Sigmoid colon (tissue), 7 donors: ENCODE data around the gene ZSCAN4. TPM values are rescaled to one million over a fixed set of nuclear protein-coding genes. Genes with fewer than 3 reads are reported as not detected.

Source experiments
- DNase-seq: peaks from one replicate; pipeline ENCODE4 v3.0.0-alpha.2; 2019
- H3K27ac ChIP-seq, 4 donors: fragments of 200-600 bp; sonication (generic); one replicate each; pipeline ENCODE4 v1.5.1; 2016 to 2019; ENCODE audit warnings: mild to moderate bottlenecking in 1 of 4
- H3K27me3 ChIP-seq, 3 donors: fragments of 200-600 bp; sonication (generic); one replicate each; pipeline ENCODE4 v1.5.1; 2019; ENCODE audit warnings: mild to moderate bottlenecking in 1 of 3
- H3K36me3 ChIP-seq, 4 donors: fragments of 200-600 bp; sonication (generic); one replicate each; pipeline ENCODE4 v1.5.1; 2016 to 2019
- H3K4me1 ChIP-seq, 4 donors: fragments of 200-600 bp; sonication (generic); one replicate each; pipeline ENCODE4 v1.5.1; 2017 to 2019
- H3K4me3 ChIP-seq, 4 donors: fragments of 200-600 bp; sonication (generic); one replicate each; pipeline ENCODE4 v1.5.1; 2017 to 2019; ENCODE audit warnings: mild to moderate bottlenecking in 2 of 4, moderate library complexity in 1 of 4
- H3K9me3 ChIP-seq, 4 donors: fragments of 200-600 bp in 3 of 4; sonication (generic) in 3 of 4; one replicate each; pipeline versions ENCODE4 v1.5.1 to v1.6.1; 2013 to 2019
- CTCF ChIP-seq, 4 experiments: fragments of 450-650 bp in 3 of 4; fragments of 200-600 bp in 1 of 4; IDR thresholded peaks; one replicate each; pipeline ENCODE4 v1.5.1; 2016 to 2019; ENCODE audit warnings: antibody characterized with exemption in 4 of 4, mild to moderate bottlenecking in 3 of 4, moderate library complexity in 2 of 4
- EP300 ChIP-seq, 4 donors: sonication (generic); formaldehyde crosslinking; IDR thresholded peaks; one replicate each; pipeline ENCODE4 v1.6.1; 2017; ENCODE audit warnings: antibody characterized with exemption in 4 of 4
- POLR2A ChIP-seq, 2 donors: fragments of 450-650 bp; IDR thresholded peaks; one replicate each; pipeline ENCODE4 v1.6.1; 2016; ENCODE audit warnings: antibody characterized with exemption in 2 of 2, mild to moderate bottlenecking in 2 of 2, moderate library complexity in 2 of 2
- POLR2AphosphoS5 ChIP-seq, 4 donors: sonication (generic); formaldehyde crosslinking; IDR thresholded peaks; one replicate each; pipeline ENCODE4 v1.6.1; 2017; ENCODE audit warnings: antibody characterized with exemption in 4 of 4
- WGBS, 2 donors: extraction: QIAGEN DNeasy Blood & Tissue Kit; methylation state at CpG; one replicate each; pipeline ENCODE4 v1.1.7; 2013; 5-methylcytosine and 5-hydroxymethylcytosine counted together
- intact Hi-C: fragments of 100-400 bp; cut with DNase I; formaldehyde crosslinking; loops from one replicate; pipeline ENCODE4 v1.15.1; 2023
- polyA plus RNA-seq, 3 donors: library from polyadenylated mRNA; stranded (reverse); fragments of 200-250 nt; gene quantifications; one replicate each; pipeline ENCODE4 v1.2.3, GENCODE V29; 2013
- total RNA-seq, 4 donors: library from RNA; depleted of rRNA; stranded (reverse); fragments of >200 nt; gene quantifications; one replicate each; pipeline ENCODE4 v1.1.0, GENCODE V29; 2016
- donor health status: healthy with polysubstance abuse.
- donor health status: Bipolar disorder and iron deficiency.
- donor health status: healthy.

The ZSCAN4 gene
- total and polyA plus RNA-seq, 7 donors: 0.36 TPM; not detected in 6

- H3K4me3 ChIP-seq: no peak overlapping the region
- H3K36me3 ChIP-seq: peaks cover 0 to 3% (median 0%) of the 10 kb centered on the region in 4 donors
- no peak overlapping the region for H3K27ac ChIP-seq
- intact Hi-C loops: no loop called here
- no peaks in the 10 kb centered on the region for H3K27me3 ChIP-seq
- H3K4me1 ChIP-seq: no peaks in the 10 kb centered on the region
- WGBS, 2 donors: 74 to 79% methylated on average over 6 of the region's 6 CpGs
- no peak for DNase-seq
- peaks cover 0 to 15% (median under 1%) of the 10 kb centered on the region in 4 donors for H3K9me3 ChIP-seq
- TF ChIP-seq POLR2AphosphoS5 (IDR thresholded peaks at IDR 0.05): no peak
- TF ChIP-seq CTCF (IDR thresholded peaks at IDR 0.05): no peak
- no peak for TF ChIP-seq POLR2A (IDR thresholded peaks at IDR 0.05)
- no peak for TF ChIP-seq EP300 (IDR thresholded peaks at IDR 0.05)
Measured at GRCh38 chr19:57648331-57649003, 20.3 kb upstream of the ZSCAN4 start.

GRCh38 chr19:57651654-57651996 lies 17.1 kb upstream of the ZSCAN4 start:
- WGBS, 2 donors: 47 to 52% methylated on average over 6 of the region's 6 CpGs
- Histone ChIP-seq H3K9me3 (peaks cover 0 to 13% (median 0%) of the 10 kb centered on the region in 4 donors), H3K4me1 (no peaks in the 10 kb centered on the region), H3K4me3 (no peak overlapping the region), H3K27ac (no peak overlapping the region), H3K27me3 (no peaks in the 10 kb centered on the region), H3K36me3 (no peaks in the 10 kb centered on the region)
- no peak for DNase-seq
- intact Hi-C loops: no loop called here
- TF ChIP-seq POLR2AphosphoS5 (IDR thresholded peaks at IDR 0.05): no peak
- no peak for TF ChIP-seq EP300 (IDR thresholded peaks at IDR 0.05)

GRCh38 chr19:57653689-57654088 lies 15.0 kb upstream of the ZSCAN4 start:
- intact Hi-C loops: no loop called here
- H3K9me3 ChIP-seq: peaks cover 0 to 10% (median 0%) of the 10 kb centered on the region in 4 donors
- H3K36me3 ChIP-seq: no peaks in the 10 kb centered on the region
- WGBS, 2 donors: 90 to 92% methylated on average over 2 of the region's 2 CpGs
- no peak for DNase-seq
- TF ChIP-seq CTCF (IDR thresholded peaks at IDR 0.05) (no peak), POLR2A (IDR thresholded peaks at IDR 0.05) (no peak), POLR2AphosphoS5 (IDR thresholded peaks at IDR 0.05) (no peak), EP300 (IDR thresholded peaks at IDR 0.05) (no peak)
- H3K27me3 ChIP-seq: no peaks in the 10 kb centered on the region
- H3K27ac ChIP-seq: no peak overlapping the region
- H3K4me3 ChIP-seq: no peak overlapping the region
- no peaks in the 10 kb centered on the region for H3K4me1 ChIP-seq

GRCh38 chr19:57655443-57655842 lies 13.3 kb upstream of the ZSCAN4 start:
- intact Hi-C loops: no loop called here
- TF ChIP-seq EP300 (IDR thresholded peaks at IDR 0.05) (no peak), CTCF (IDR thresholded peaks at IDR 0.05) (no peak), POLR2AphosphoS5 (IDR thresholded peaks at IDR 0.05) (no peak), POLR2A (IDR thresholded peaks at IDR 0.05) (no peak)
- Histone ChIP-seq H3K36me3 (no peaks in the 10 kb centered on the region), H3K4me1 (no peaks in the 10 kb centered on the region), H3K27me3 (no peaks in the 10 kb centered on the region), H3K9me3 (peaks cover 0 to 8% (median 0%) of the 10 kb centered on the region in 4 donors), H3K4me3 (no peak overlapping the region), H3K27ac (no peak overlapping the region)
- no peak for DNase-seq
- 43 to 81% methylated on average over 1 of the region's 1 CpG for WGBS, 2 donors

GRCh38 chr19:57656346-57656745 lies 12.4 kb upstream of the ZSCAN4 start:
- H3K4me3 ChIP-seq: no peak overlapping the region
- intact Hi-C loops: no loop called here
- 81 to 90% methylated on average over 1 of the region's 1 CpG for WGBS, 2 donors
- peaks cover 0 to 8% (median 0%) of the 10 kb centered on the region in 4 donors for H3K9me3 ChIP-seq
- no peaks in the 10 kb centered on the region for H3K36me3 ChIP-seq
- DNase-seq: no peak
- no peaks in the 10 kb centered on the region for H3K4me1 ChIP-seq
- H3K27me3 ChIP-seq: peaks cover 0 to 2% (median 0%) of the 10 kb centered on the region in 3 donors
- TF ChIP-seq CTCF (IDR thresholded peaks at IDR 0.05) (no peak), POLR2A (IDR thresholded peaks at IDR 0.05) (no peak), POLR2AphosphoS5 (IDR thresholded peaks at IDR 0.05) (no peak), EP300 (IDR thresholded peaks at IDR 0.05) (no peak)
- no peak overlapping the region for H3K27ac ChIP-seq
